Lower lobe of right lung (tissue), 2 donors: ENCODE measurements around the gene AVPI1. TPM values are rescaled to one million over a fixed set of nuclear protein-coding genes. Genes with fewer than 3 reads are reported as not detected.

Source experiments
- ATAC-seq, 2 donors: fragments of 200-7000 bp; cut with Tn5 transposase; one replicate each; pipeline ENCODE4 v1.9.1; 2020 to 2022; ENCODE audit warnings: mild to moderate bottlenecking in 2 of 2, moderate library complexity in 2 of 2
- DNase-seq: peaks from one replicate; pipeline ENCODE4 v3.0.0-alpha.2; 2020
- H3K27ac ChIP-seq: fragments of 200-600 bp; one replicate; pipeline ENCODE4 v1.8.0; 2022
- H3K27me3 ChIP-seq: fragments of 200-600 bp; one replicate; pipeline ENCODE4 v1.8.0; 2022; ENCODE audit warnings: low read depth
- H3K36me3 ChIP-seq: fragments of 200-600 bp; one replicate; pipeline ENCODE4 v1.8.0; 2022; ENCODE audit warnings: mild to moderate bottlenecking
- H3K4me1 ChIP-seq: fragments of 200-600 bp; one replicate; pipeline ENCODE4 v1.8.0; 2022
- H3K4me3 ChIP-seq: fragments of 200-600 bp; one replicate; pipeline ENCODE4 v1.8.0; 2022; ENCODE audit warnings: mild to moderate bottlenecking
- H3K9me3 ChIP-seq: fragments of 200-600 bp; one replicate; pipeline ENCODE4 v1.8.0; 2022
- CTCF ChIP-seq: fragments of 200-600 bp; IDR thresholded peaks from one replicate; pipeline ENCODE4 v1.8.0; 2022; ENCODE audit warnings: antibody characterized with exemption, mild to moderate bottlenecking
- intact Hi-C: fragments of 100-400 bp; cut with DNase I; formaldehyde crosslinking; loops from one replicate; pipeline ENCODE4 v1.11.0; 2022
- total RNA-seq: library from RNA; stranded (reverse); fragmentation: NEBNext Ultra II Directional; extraction: Animal tissue kit (Norgen Biotek cat#: 25700); gene quantifications from one replicate; pipeline ENCODE4 v1.2.1, GENCODE V29; 2021
- donor health status: DM: no; HTN: yes; CAD: no; lungs with severe emphysema.

The AVPI1 gene
- total RNA-seq, 1 donor from 2014 or later: 22.6 TPM

DNA sequence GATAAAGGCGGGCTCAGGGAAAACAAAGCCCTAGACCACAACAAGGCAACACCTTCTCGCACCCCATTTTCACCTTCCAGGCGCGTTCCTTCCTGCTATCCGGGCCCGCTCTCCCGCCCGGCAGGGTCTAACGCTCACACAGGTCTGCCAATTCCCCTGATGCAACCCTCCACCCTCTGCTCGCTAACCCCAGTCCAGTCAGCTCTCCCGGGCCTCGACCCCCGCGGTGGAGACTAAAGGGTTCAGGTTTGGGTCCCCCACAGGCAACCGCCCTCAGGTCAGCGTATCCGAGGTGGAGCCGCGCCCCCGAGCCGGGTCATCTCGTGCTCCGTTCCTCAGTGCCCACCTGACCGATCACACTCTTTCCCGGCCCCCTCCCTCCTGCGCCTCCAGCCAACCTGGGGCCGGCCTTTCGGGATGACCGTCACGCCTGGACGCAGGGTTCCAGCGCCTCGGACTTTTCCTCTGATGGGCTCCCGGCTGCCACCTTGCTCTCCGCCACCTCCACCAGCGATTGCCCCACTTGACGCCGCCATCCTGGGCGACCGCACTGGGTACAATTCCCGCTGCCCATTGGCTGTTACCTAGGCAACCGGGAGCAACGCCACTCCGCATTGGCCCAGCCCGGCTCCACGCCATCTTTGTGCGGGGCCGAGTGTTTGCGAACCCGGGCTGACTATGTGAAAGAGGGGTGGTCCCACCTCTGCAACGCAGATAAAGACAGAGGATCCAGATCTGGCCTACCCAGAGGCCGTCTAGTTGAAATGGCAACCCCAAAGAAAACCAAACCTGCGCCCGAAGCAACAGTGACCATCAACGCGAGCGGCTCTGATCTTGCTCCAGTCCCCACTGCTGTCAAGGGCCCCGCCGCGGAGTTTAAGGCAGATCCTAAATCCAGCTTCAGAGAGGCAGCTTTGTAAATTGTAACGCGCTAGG is 53.8 kb downstream of the AVPI1 start, which contains the start of gene MORN4:
MORN4 (minus strand) TSS at position 552 of the 936 bp plus-strand sequence. CDS start 13,847 bp downstream, outside the sequence.
- Histone ChIP-seq H3K9me3 (no peaks in the 10 kb centered on the region), H3K4me3 (peak within 1 kb of the TSS; percentile 86), H3K36me3 (no peaks in the 10 kb centered on the region), H3K27ac (peak within 1 kb of the TSS; percentile 73), H3K27me3 (no peaks in the 10 kb centered on the region), H3K4me1 (peaks cover 5% of the 10 kb centered on the region)
- intact Hi-C loops: no loop called here
- peak; percentile 95 for DNase-seq
- ATAC-seq: peak; percentile 99 to 100
- TF ChIP-seq CTCF: no peak

DNA sequence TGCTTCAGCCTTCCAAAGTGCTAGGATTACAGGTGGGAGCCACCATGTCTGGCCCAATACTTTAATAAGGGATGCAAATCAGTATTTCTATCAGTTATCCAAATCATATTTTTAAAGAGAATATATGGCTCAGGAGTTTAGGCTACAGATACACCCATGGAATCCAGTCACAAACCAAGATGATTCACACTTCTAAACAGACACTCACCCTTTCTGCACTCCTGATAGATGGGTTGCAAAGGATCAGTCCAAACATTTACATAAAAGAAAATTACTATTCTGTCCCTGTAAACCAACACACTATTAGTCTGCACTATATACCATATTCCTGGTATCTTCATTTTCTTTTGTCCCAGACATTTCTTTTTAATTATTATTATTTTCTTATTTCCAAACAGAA is 55.9 kb downstream of the AVPI1 start:
- H3K27me3 ChIP-seq: no peaks in the 10 kb centered on the region
- no peak for ATAC-seq

GRCh38 chr10:97629289-97629688 is 57.8 kb downstream of the AVPI1 start:
- DNase-seq (no peak), ATAC-seq (no peak)
- H3K27ac ChIP-seq: no peak overlapping the region
- H3K4me1 ChIP-seq: peaks cover 5% of the 10 kb centered on the region
- TF ChIP-seq CTCF: no peak
- H3K36me3 ChIP-seq: no peaks in the 10 kb centered on the region
- H3K4me3 ChIP-seq: no peak overlapping the region
- intact Hi-C loops: no loop called here
- H3K27me3 ChIP-seq: no peaks in the 10 kb centered on the region
- no peaks in the 10 kb centered on the region for H3K9me3 ChIP-seq

More for the DNA sequence above, 55.9 kb downstream of the AVPI1 start:
- Histone ChIP-seq H3K27ac (no peak overlapping the region), H3K4me3 (no peak overlapping the region), H3K4me1 (peaks cover 5% of the 10 kb centered on the region), H3K9me3 (no peaks in the 10 kb centered on the region), H3K36me3 (no peaks in the 10 kb centered on the region)
- DNase-seq: no peak
- no peak for TF ChIP-seq CTCF
- intact Hi-C loops: no loop called here

- H3K9me3 ChIP-seq: no peaks in the 10 kb centered on the region
- no peaks in the 10 kb centered on the region for H3K4me1 ChIP-seq
- no peaks in the 10 kb centered on the region for H3K27me3 ChIP-seq
- peak overlapping the region; percentile 6 for H3K27ac ChIP-seq
- TF ChIP-seq CTCF: no peak
- no peak overlapping the region for H3K4me3 ChIP-seq
- H3K36me3 ChIP-seq: no peaks in the 10 kb centered on the region
- DNase-seq (no peak), ATAC-seq (peak; percentile 57 to 65)
- intact Hi-C loops: no loop called here
These were observed 58.8 kb downstream of the AVPI1 start for GRCh38 chr10:97628228-97628627.

DNA sequence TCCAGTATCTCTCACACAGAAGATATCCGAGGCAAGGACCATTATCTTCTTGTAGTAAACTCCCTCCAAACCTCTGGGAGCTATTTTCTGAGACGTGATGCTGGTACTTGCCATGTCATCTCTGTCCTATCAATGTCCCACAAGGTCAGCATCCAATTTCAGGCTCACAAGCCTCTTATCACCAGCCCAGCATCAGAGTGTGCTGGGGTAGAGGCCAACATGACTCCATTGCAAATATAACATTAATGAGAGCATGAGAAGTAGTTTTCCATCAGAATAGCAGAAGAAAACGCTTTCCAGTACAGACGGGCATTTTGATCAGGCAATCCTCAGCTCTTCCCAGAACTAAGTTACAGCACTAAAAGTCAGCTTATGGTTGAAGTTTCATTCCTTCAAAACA is 59.3 kb downstream of the AVPI1 start:
- Histone ChIP-seq H3K4me3 (no peak overlapping the region), H3K36me3 (no peaks in the 10 kb centered on the region), H3K9me3 (no peaks in the 10 kb centered on the region), H3K27me3 (no peaks in the 10 kb centered on the region), H3K27ac (no peak overlapping the region), H3K4me1 (no peaks in the 10 kb centered on the region)
- ATAC-seq (no peak), DNase-seq (no peak)
- intact Hi-C loops: no loop called here
- TF ChIP-seq CTCF: no peak

Other genes starting within 250 kb of the AVPI1 start
- gene EXOSC1, start 241.2 kb downstream of the AVPI1 start, total RNA-seq: 31.0 TPM
- 56.5 TPM for gene ZDHHC16, start 241.1 kb downstream of the AVPI1 start, total RNA-seq
- gene MMS19, start 188.8 kb downstream of the AVPI1 start, total RNA-seq: 65.5 TPM
- gene UBTD1, start 188.3 kb downstream of the AVPI1 start, total RNA-seq: 37.7 TPM
- gene ANKRD2, start 114.5 kb downstream of the AVPI1 start, total RNA-seq: 0.35 TPM
- 1.1 TPM for gene HOGA1, start 102.9 kb downstream of the AVPI1 start, total RNA-seq
- not detected for gene C10orf62, start 97.5 kb downstream of the AVPI1 start, total RNA-seq
- gene MORN4, start 53.7 kb downstream of the AVPI1 start, total RNA-seq: 5.4 TPM
- 29.7 TPM for gene PI4K2A, start 46.6 kb downstream of the AVPI1 start, total RNA-seq
- 36.5 TPM for gene MARVELD1, start 26.5 kb upstream of the AVPI1 start, total RNA-seq
- 28.3 TPM for gene ZFYVE27, start 49.9 kb upstream of the AVPI1 start, total RNA-seq
- gene SFRP5, start 84.8 kb upstream of the AVPI1 start, total RNA-seq: 0.27 TPM
- 1.0 TPM for gene GOLGA7B, start 162.6 kb upstream of the AVPI1 start, total RNA-seq